ENCODE measurements around the gene POU3F3. TPM values are rescaled to one million over a fixed set of nuclear protein-coding genes. Genes with fewer than 3 reads are reported as not detected.

The POU3F3 gene
- polyA plus RNA-seq, 1 donor (not counting 4 experiments of a cell fraction or from before 2014, with no cell fraction given), result not detected

- FAIRE-seq, result no peak
- TF ChIP-seq EZH2 (IDR thresholded peaks at IDR 0.05; ENCODE audit: low read length) (no peak), CTCF (optimal IDR thresholded peaks at IDR 0.05 in 1 of 3, IDR thresholded peaks at IDR 0.05 in 1 of 3, conservative IDR thresholded peaks at IDR 0.05 in 1 of 3; ENCODE audit: extremely low read depth in 1 of 3, insufficient read depth in 2 of 3, low read length in 3 of 3) (no peak)
- no peak overlapping the region for H3K27ac ChIP-seq (ENCODE audit: control insufficient read depth, insufficient read depth, low read length)
- H3K4me2 ChIP-seq (ENCODE audit: control insufficient read depth, extremely low read depth, insufficient read depth, low read depth, low read length), result no peak overlapping the region
- H3K4me1 ChIP-seq (ENCODE audit: control insufficient read depth, extremely low read depth, insufficient read depth, low read length), result no peaks in the 10 kb centered on the region
- H2AFZ ChIP-seq (ENCODE audit: control insufficient read depth, low read length), result no peak overlapping the region
- dilution Hi-C loops (cut with MboI; ENCODE audit: extremely low pct_ligation_motif_present, low sequenced_read_pairs), result no loop called here
- H4K20me1 ChIP-seq (ENCODE audit: control insufficient read depth, extremely low read depth, insufficient read depth, low read length), result no peaks in the 10 kb centered on the region
- no peak overlapping the region for H3K9ac ChIP-seq (ENCODE audit: control insufficient read depth, extremely low read depth, insufficient read depth, low read length)
- no peaks in the 10 kb centered on the region for H3K9me3 ChIP-seq (ENCODE audit: control insufficient read depth, low read depth, low read length)
- no peaks in the 10 kb centered on the region for H3K79me2 ChIP-seq (ENCODE audit: control insufficient read depth, insufficient read depth, low read length)
- DNase-seq (ENCODE audit: low read depth, low spot score), result no peak
- no peaks in the 10 kb centered on the region for H3K36me3 ChIP-seq (ENCODE audit: control insufficient read depth in 2 of 2, extremely low read depth in 1 of 2, insufficient read depth in 2 of 2, low read length in 2 of 2)
- H3K9me1 ChIP-seq (ENCODE audit: control insufficient read depth, extremely low read depth, insufficient read depth, low read length), result no peaks in the 10 kb centered on the region
- peaks cover 52% of the 10 kb centered on the region for H3K27me3 ChIP-seq (ENCODE audit: control insufficient read depth, extremely low read depth, insufficient read depth, low read length)
- no peak overlapping the region for H3K4me3 ChIP-seq (ENCODE audit: control insufficient read depth in 2 of 3, extremely low read depth in 1 of 3, insufficient read depth in 2 of 3, low read depth in 1 of 3, low read length in 3 of 3)
These were observed 12.2 kb upstream of the POU3F3 start for GRCh38 chr2:104841744-104842143.

- DNase-seq (ENCODE audit: low read depth, low spot score), result no peak
- Histone ChIP-seq H3K9ac (ENCODE audit: control insufficient read depth, extremely low read depth, insufficient read depth, low read length) (no peak overlapping the region), H3K9me3 (ENCODE audit: control insufficient read depth, low read depth, low read length) (no peaks in the 10 kb centered on the region), H3K27me3 (ENCODE audit: control insufficient read depth, extremely low read depth, insufficient read depth, low read length) (peaks cover 71% of the 10 kb centered on the region), H3K4me2 (ENCODE audit: control insufficient read depth, extremely low read depth, insufficient read depth, low read depth, low read length) (no peak overlapping the region), H3K4me1 (ENCODE audit: control insufficient read depth, extremely low read depth, insufficient read depth, low read length) (no peaks in the 10 kb centered on the region), H3K36me3 (ENCODE audit: control insufficient read depth in 2 of 2, extremely low read depth in 1 of 2, insufficient read depth in 2 of 2, low read length in 2 of 2) (no peaks in the 10 kb centered on the region), H3K9me1 (ENCODE audit: control insufficient read depth, extremely low read depth, insufficient read depth, low read length) (no peaks in the 10 kb centered on the region), H3K79me2 (ENCODE audit: control insufficient read depth, insufficient read depth, low read length) (no peaks in the 10 kb centered on the region), H3K27ac (ENCODE audit: control insufficient read depth, insufficient read depth, low read length) (no peak overlapping the region), H2AFZ (ENCODE audit: control insufficient read depth, low read length) (no peak overlapping the region), H4K20me1 (ENCODE audit: control insufficient read depth, extremely low read depth, insufficient read depth, low read length) (no peaks in the 10 kb centered on the region), H3K4me3 (ENCODE audit: control insufficient read depth in 2 of 3, extremely low read depth in 1 of 3, insufficient read depth in 2 of 3, low read depth in 1 of 3, low read length in 3 of 3) (no peak overlapping the region)
- FAIRE-seq, result no peak
- TF ChIP-seq CTCF (optimal IDR thresholded peaks at IDR 0.05 in 1 of 3, IDR thresholded peaks at IDR 0.05 in 1 of 3, conservative IDR thresholded peaks at IDR 0.05 in 1 of 3; ENCODE audit: extremely low read depth in 1 of 3, insufficient read depth in 2 of 3, low read length in 3 of 3) (no peak), EZH2 (IDR thresholded peaks at IDR 0.05; ENCODE audit: low read length) (peak; percentile 72)
- dilution Hi-C loops (cut with MboI; ENCODE audit: extremely low pct_ligation_motif_present, low sequenced_read_pairs), result no loop called here
These were observed 8.9 kb upstream of the POU3F3 start for GRCh38 chr2:104844807-104845551.

All from keratinocyte (primary cell).